Cerebellar nuclear complex (tissue), 1 donor: ENCODE results near the gene NKX2-4.

Source experiments
- DNase-seq, 2 experiments: peaks; one replicate each; lab custom pipeline; 2025; lab: John Stamatoyannopoulos, UW

The NKX2-4 gene

DNA sequence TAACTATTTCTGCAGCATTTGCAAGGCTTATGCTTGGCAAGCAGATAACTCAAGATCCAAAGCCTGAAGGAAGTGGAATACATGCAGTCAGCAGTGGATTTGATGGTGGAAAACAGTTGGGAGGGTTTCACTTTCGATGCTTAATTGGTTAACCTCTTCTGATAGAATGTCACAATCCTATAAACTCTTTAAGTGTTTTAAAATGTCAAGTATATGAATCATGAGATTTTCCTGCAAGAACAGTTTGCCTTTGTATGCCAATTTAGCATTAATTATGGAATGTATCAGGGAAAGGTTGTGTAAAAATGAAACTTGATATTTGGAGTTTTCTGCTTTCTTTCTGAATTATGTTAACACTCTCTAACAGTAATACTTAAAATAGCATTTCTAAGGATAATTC is 36.6 kb downstream of the NKX2-4 start:
- no peak for DNase-seq

DNA sequence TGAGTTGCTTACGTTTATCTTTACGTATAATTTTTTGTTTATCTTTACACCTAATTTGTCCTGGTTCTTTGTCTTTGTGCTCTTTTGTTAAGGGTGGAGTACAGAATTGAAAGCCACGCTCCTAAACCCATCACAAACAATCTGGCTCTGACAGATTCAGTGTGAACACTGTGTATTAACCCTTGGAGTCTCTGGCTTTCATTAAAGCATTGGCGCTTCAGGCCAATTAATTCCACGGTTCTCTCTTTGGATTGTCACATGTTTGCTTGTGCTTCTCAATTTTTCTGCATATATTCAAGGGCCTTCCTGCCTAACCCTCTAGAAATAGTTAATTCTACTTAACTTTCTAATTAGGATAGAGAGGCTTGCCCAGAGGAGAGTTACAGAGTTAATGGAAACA is 38.6 kb downstream of the NKX2-4 start:
- DNase-seq: no peak

GRCh38 chr20:21357844-21358243 is 39.5 kb downstream of the NKX2-4 start:
- no peak for DNase-seq

DNA sequence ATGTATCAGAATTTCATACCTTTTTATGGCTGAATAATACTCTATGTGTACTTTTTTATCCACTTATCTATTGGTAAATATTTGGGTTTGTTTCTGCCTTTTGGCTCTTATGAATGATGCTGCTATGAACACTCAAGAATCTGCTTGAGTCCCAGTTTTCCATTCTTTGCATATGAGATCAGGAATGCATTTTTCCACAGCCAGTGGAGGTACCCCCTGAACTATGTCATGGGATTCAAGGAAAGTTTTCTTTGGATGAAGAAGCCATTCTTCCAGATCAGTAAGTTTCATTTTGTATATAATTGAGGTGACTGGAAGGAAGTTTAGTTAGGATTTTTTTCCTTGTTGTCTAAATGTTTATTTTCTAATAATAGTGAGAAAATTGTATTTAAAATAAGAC is 40.9 kb downstream of the NKX2-4 start:
- DNase-seq: no peak

- DNase-seq: no peak
Measured at GRCh38 chr20:21355981-21356380, 41.3 kb downstream of the NKX2-4 start.

DNA sequence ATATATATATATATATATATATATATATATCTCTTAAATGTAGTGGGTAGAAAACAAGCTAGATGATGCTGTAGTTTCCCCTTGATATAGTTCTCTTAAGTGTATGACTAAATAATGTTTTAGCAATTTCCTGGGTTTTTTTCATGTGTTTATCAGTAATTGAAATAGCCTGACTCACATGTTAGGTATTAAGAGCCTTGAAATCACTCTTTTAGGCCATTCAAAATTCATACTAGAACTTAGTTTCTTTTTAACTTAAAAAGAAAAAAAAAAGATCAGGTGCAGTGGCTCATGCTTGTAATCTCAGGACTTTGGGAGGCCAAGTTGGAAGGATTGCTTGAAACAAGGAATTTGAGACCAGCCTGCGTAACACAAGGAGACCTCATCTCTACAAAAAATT is 44.1 kb downstream of the NKX2-4 start:
- DNase-seq: no peak

- DNase-seq: no peak
Measured at GRCh38 chr20:21352703-21353102, 44.6 kb downstream of the NKX2-4 start.
